Upper lobe of right lung (tissue), 1 donor: Measurements from ENCODE around the gene CPLANE1. TPM values are rescaled to one million over a fixed set of nuclear protein-coding genes. Genes with fewer than 3 reads are reported as not detected.
"Not testable (repeated sequence)": the region's sequence is repeated elsewhere in the genome, so short reads cannot be mapped to it uniquely, and the experiment has no call there.

Source experiments
- ATAC-seq: fragments of 200-7000 bp; cut with Tn5 transposase; one replicate; pipeline ENCODE4 v1.9.1; 2020; ENCODE audit warnings: mild to moderate bottlenecking, moderate library complexity
- DNase-seq: peaks from one replicate; pipeline ENCODE4 v3.0.0-alpha.2; 2020
- H3K27ac ChIP-seq: fragments of 200-600 bp; one replicate; pipeline ENCODE4 v1.8.0; 2022
- H3K27me3 ChIP-seq: fragments of 200-600 bp; one replicate; pipeline ENCODE4 v1.8.0; 2022; ENCODE audit warnings: mild to moderate bottlenecking
- H3K36me3 ChIP-seq: fragments of 200-600 bp; one replicate; pipeline ENCODE4 v1.8.0; 2022
- H3K4me1 ChIP-seq: fragments of 200-600 bp; one replicate; pipeline ENCODE4 v1.8.0; 2022
- H3K4me3 ChIP-seq: fragments of 200-600 bp; one replicate; pipeline ENCODE4 v1.8.0; 2022; ENCODE audit warnings: mild to moderate bottlenecking
- H3K9me3 ChIP-seq: fragments of 200-600 bp; one replicate; pipeline ENCODE4 v1.8.0; 2022
- intact Hi-C: fragments of 100-400 bp; cut with DNase I; formaldehyde crosslinking; loops from one replicate; pipeline ENCODE4 v1.11.0; 2022
- total RNA-seq: library from RNA; stranded (reverse); fragmentation: NEBNext Ultra II Directional; extraction: Animal tissue kit (Norgen Biotek cat#: 25700); gene quantifications from one replicate; pipeline ENCODE4 v1.2.1, GENCODE V29; 2021
- TF ChIP-seq, protein P1 (sequence below): fragments of 200-600 bp; IDR thresholded peaks from one replicate; pipeline ENCODE4 v1.8.0; 2022; ENCODE audit warnings: antibody characterized with exemption
- donor health status: DM: no; HTN: yes; CAD: no; lungs with severe emphysema.

Gene CPLANE1
- total RNA-seq, 1 donor from 2014 or later: 18.7 TPM

- Histone ChIP-seq H3K27ac (no peak overlapping the region), H3K4me3 (no peak overlapping the region), H3K27me3 (no peaks in the 10 kb centered on the region), H3K4me1 (no peaks in the 10 kb centered on the region), H3K9me3 (no peaks in the 10 kb centered on the region), H3K36me3 (no peaks in the 10 kb centered on the region)
- intact Hi-C loops: no loop called here
- DNase-seq (no peak), ATAC-seq (no peak)
- TF ChIP-seq, protein P1, sequence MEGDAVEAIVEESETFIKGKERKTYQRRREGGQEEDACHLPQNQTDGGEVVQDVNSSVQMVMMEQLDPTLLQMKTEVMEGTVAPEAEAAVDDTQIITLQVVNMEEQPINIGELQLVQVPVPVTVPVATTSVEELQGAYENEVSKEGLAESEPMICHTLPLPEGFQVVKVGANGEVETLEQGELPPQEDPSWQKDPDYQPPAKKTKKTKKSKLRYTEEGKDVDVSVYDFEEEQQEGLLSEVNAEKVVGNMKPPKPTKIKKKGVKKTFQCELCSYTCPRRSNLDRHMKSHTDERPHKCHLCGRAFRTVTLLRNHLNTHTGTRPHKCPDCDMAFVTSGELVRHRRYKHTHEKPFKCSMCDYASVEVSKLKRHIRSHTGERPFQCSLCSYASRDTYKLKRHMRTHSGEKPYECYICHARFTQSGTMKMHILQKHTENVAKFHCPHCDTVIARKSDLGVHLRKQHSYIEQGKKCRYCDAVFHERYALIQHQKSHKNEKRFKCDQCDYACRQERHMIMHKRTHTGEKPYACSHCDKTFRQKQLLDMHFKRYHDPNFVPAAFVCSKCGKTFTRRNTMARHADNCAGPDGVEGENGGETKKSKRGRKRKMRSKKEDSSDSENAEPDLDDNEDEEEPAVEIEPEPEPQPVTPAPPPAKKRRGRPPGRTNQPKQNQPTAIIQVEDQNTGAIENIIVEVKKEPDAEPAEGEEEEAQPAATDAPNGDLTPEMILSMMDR: no peak
These were observed 158.4 kb downstream of the CPLANE1 start for GRCh38 chr5:37090781-37091180.

- Histone ChIP-seq H3K9me3 (no peaks in the 10 kb centered on the region), H3K36me3 (peaks cover 1% of the 10 kb centered on the region), H3K4me3 (no peak overlapping the region), H3K27ac (no peak overlapping the region), H3K4me1 (no peaks in the 10 kb centered on the region), H3K27me3 (no peaks in the 10 kb centered on the region)
- intact Hi-C loops: no loop called here
- DNase-seq (no peak), ATAC-seq (no peak)
- TF ChIP-seq, protein P1: no peak
These were observed 159.0 kb downstream of the CPLANE1 start for GRCh38 chr5:37090123-37090726.

- ATAC-seq (no peak), DNase-seq (no peak)
These were observed 161.2 kb downstream of the CPLANE1 start for GRCh38 chr5:37088009-37088408.

GRCh38 chr5:37086466-37087173 is 162.6 kb downstream of the CPLANE1 start:
- Histone ChIP-seq H3K36me3 (peaks cover 7% of the 10 kb centered on the region), H3K27ac (no peak overlapping the region), H3K27me3 (no peaks in the 10 kb centered on the region), H3K4me1 (no peaks in the 10 kb centered on the region), H3K9me3 (no peaks in the 10 kb centered on the region), H3K4me3 (no peak overlapping the region)
- intact Hi-C loops: no loop called here
- no peak for ATAC-seq
- TF ChIP-seq, protein P1: no peak
- no peak for DNase-seq

More at GRCh38 chr5:37088009-37088408, 161.2 kb downstream of the CPLANE1 start:
- H3K4me1 ChIP-seq: no peaks in the 10 kb centered on the region
- H3K27ac ChIP-seq: no peak overlapping the region
- intact Hi-C loops: no loop called here
- no peaks in the 10 kb centered on the region for H3K27me3 ChIP-seq
- TF ChIP-seq, protein P1: no peak
- H3K4me3 ChIP-seq: no peak overlapping the region
- no peaks in the 10 kb centered on the region for H3K9me3 ChIP-seq
- peaks cover 7% of the 10 kb centered on the region for H3K36me3 ChIP-seq

DNA sequence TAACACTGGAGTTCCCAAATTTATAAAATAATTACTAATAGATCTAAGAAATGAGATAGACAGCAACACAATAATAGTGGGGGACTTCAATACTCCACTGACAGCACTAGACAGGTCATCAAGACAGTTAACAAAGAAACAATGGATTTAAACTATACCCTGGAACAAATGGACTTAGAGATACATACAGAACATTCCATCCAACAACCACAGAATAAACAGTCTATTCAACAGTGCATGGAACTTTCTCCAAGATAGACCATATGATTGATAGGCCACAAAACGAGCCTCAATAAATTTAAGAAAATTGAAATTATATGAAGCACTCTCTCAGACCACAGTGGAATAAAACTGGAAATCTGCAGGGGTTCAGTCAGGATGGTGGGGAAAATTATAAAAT is 163.2 kb downstream of the CPLANE1 start:
- ATAC-seq, H3K36me3 ChIP-seq, H3K27ac ChIP-seq, DNase-seq, intact Hi-C loops, H3K4me1 ChIP-seq, H3K9me3 ChIP-seq, H3K27me3 ChIP-seq, H3K4me3 ChIP-seq: not testable (repeated sequence)

GRCh38 chr5:37082977-37083376 is 166.2 kb downstream of the CPLANE1 start:
- intact Hi-C loops: not testable (repeated sequence)

More at GRCh38 chr5:37082977-37083376, 166.2 kb downstream of the CPLANE1 start:
- H3K9me3 ChIP-seq, H3K4me1 ChIP-seq, DNase-seq, H3K27ac ChIP-seq, H3K4me3 ChIP-seq, ATAC-seq, H3K27me3 ChIP-seq: not testable (repeated sequence)
- H3K36me3 ChIP-seq: peaks cover 24% of the 10 kb centered on the region
